ENCODE data around the gene GEMIN7.

Gene GEMIN7

GRCh38 chr19:45079063-45079910, at the start of gene GEMIN7:
GEMIN7 (plus strand) TSS chr19:45079260; CDS start chr19:45090115, 10,855 bp downstream.
- DNase-seq, result peak; percentile 88

GRCh38 chr19:45030825-45031224, 48.2 kb upstream of the GEMIN7 start:
- no peak for DNase-seq

- DNase-seq, result no peak
These were observed 46.6 kb upstream of the GEMIN7 start for GRCh38 chr19:45032421-45032820.

- no peak for DNase-seq
These were observed 43.3 kb upstream of the GEMIN7 start for GRCh38 chr19:45035755-45036154.

GRCh38 chr19:45037393-45038169, 41.5 kb upstream of the GEMIN7 start:
- DNase-seq, result no peak

GRCh38 chr19:45038931-45039893, 39.8 kb upstream of the GEMIN7 start, which contains the start of gene CLASRP:
CLASRP (plus strand) TSS chr19:45039045; CDS start chr19:45040213, 1,168 bp downstream.
- peak; percentile 93 for DNase-seq

- no peak for DNase-seq
These were observed 38.8 kb upstream of the GEMIN7 start for GRCh38 chr19:45040059-45040771.

GRCh38 chr19:45041125-45041524, 37.9 kb upstream of the GEMIN7 start:
- no peak for DNase-seq

- no peak for DNase-seq
These were observed 33.2 kb upstream of the GEMIN7 start for GRCh38 chr19:45045671-45046353.

- DNase-seq, result no peak
These were observed 32.7 kb upstream of the GEMIN7 start for GRCh38 chr19:45046355-45046754.

GRCh38 chr19:45047188-45047797, 31.8 kb upstream of the GEMIN7 start:
- DNase-seq, result no peak

GRCh38 chr19:45049073-45049736, 29.9 kb upstream of the GEMIN7 start:
- DNase-seq, result no peak

- no peak for DNase-seq
These were observed 29.0 kb upstream of the GEMIN7 start for GRCh38 chr19:45050036-45050435.

GRCh38 chr19:45051929-45052579, 27.0 kb upstream of the GEMIN7 start:
- DNase-seq, result no peak

GRCh38 chr19:45056831-45057230, 22.2 kb upstream of the GEMIN7 start:
- DNase-seq, result no peak

- DNase-seq, result no peak
These were observed 21.6 kb upstream of the GEMIN7 start for GRCh38 chr19:45057444-45057843.

- DNase-seq, result no peak
These were observed 20.4 kb upstream of the GEMIN7 start for GRCh38 chr19:45058622-45059159.

- peak; percentile 93 for DNase-seq
These were observed 19.6 kb upstream of the GEMIN7 start for GRCh38 chr19:45059258-45059965.

- no peak for DNase-seq
These were observed 17.1 kb upstream of the GEMIN7 start for GRCh38 chr19:45061965-45062364.

Data from stimulated activated CD8-positive, alpha-beta memory T cell treated with anti-CD3 and anti-CD28 coated beads, Interleukin-4, amount 100 ng/mL, for 48 hours (primary cell).